Breast epithelium (tissue), 3 donors: ENCODE data around the gene RNF225.

Source experiments
- CTCF ChIP-seq, 3 donors: fragments of 450-650 bp; IDR thresholded peaks; one replicate each; pipeline ENCODE4 v1.5.1; 2016 to 2017; ENCODE audit warnings: antibody characterized with exemption in 3 of 3, mild to moderate bottlenecking in 3 of 3, moderate library complexity in 3 of 3
- POLR2A ChIP-seq: fragments of 450-650 bp; IDR thresholded peaks from one replicate; pipeline ENCODE4 v1.6.1; 2016; ENCODE audit warnings: antibody characterized with exemption, mild to moderate bottlenecking, moderate library complexity

GRCh38 chr19:58346961-58347929 is 48.2 kb upstream of the RNF225 start:
- TF ChIP-seq CTCF (IDR thresholded peaks at IDR 0.05): no peak
- TF ChIP-seq POLR2A: peak; percentile 15
